ENCODE measurements around the gene PLA2G2F. TPM values are rescaled to one million over a fixed set of nuclear protein-coding genes. Genes with fewer than 3 reads are reported as not detected.

PLA2G2F gene
- total and polyA plus RNA-seq, 9 of the 15 experiments (the other 6 are each of a cell fraction or from before 2014, with no cell fraction given), result not detected

GRCh38 chr1:20184997-20185833 is 46.1 kb downstream of the PLA2G2F start (continued):
- TF ChIP-seq NFYB (IDR thresholded peaks at IDR 0.05; ENCODE audit: extremely low read depth, insufficient read length), result no peak
- TF ChIP-seq ZFP91 (CRISPR knock-in tag; IDR thresholded peaks at IDR 0.05), result no peak
- TF ChIP-seq ZNF75A (CRISPR knock-in tag; IDR thresholded peaks at IDR 0.05), result no peak
- peak; percentile 42; the same call in 1 of the 2 replicates for TF ChIP-seq KLF13 (tag; IDR thresholded peaks at IDR 0.05; ENCODE audit: borderline replicate concordance, low read depth)
- no peak for TF ChIP-seq CBX2 (IDR thresholded peaks at IDR 0.05; ENCODE audit: insufficient read depth, low read length, poor library complexity, severe bottlenecking)
- TF ChIP-seq MYBL2 (IDR thresholded peaks at IDR 0.05; ENCODE audit: low read depth), result 0 out of 2 replicates have a peak, but pooled peaks have one; percentile 2
- no peak for TF ChIP-seq MYBL2 (CRISPR knock-in tag; IDR thresholded peaks at IDR 0.05; ENCODE audit: borderline replicate concordance)
- peak in 1 of 2 experiments; percentile 72; a peak in 1 of 4 replicates for TF ChIP-seq ZMIZ1 (IDR thresholded peaks at IDR 0.05; ENCODE audit: low read depth in 2 of 2, low read length in 2 of 2)
- peak; percentile 90 for TF ChIP-seq GATAD2A (IDR thresholded peaks at IDR 0.05)
- TF ChIP-seq ZNF316 (IDR thresholded peaks at IDR 0.05), result no peak
- no peak for TF ChIP-seq POU5F1 (IDR thresholded peaks at IDR 0.05; ENCODE audit: borderline replicate concordance, low read depth, low read length, partially characterized antibody)
- peak; percentile 52; the same call in 1 of the 2 replicates for TF ChIP-seq MEF2D (tag; conservative IDR thresholded peaks at IDR 0.05; ENCODE audit: low read depth)
- TF ChIP-seq MXD1 (CRISPR knock-in tag; IDR thresholded peaks at IDR 0.05; ENCODE audit: borderline replicate concordance, poor library complexity, severe bottlenecking), result no peak
- no peak for TF ChIP-seq NUFIP1 (IDR thresholded peaks at IDR 0.05; ENCODE audit: partially characterized antibody)
- TF ChIP-seq TRIM28 (IDR thresholded peaks at IDR 0.05), result peak; percentile 64; the same call in 1 of the 2 replicates
- peak; percentile 69; the same call in 1 of the 2 replicates for TF ChIP-seq THRA (IDR thresholded peaks at IDR 0.05)
- no peak for TF ChIP-seq SIN3A (IDR thresholded peaks at IDR 0.05; ENCODE audit: borderline replicate concordance in 2 of 2, control insufficient read depth in 1 of 2, low read depth in 2 of 2, low read length in 2 of 2)
- peak; percentile 6; the same call in 1 of the 2 replicates for TF ChIP-seq BRD4 (IDR thresholded peaks at IDR 0.05)
- TF ChIP-seq ETV5 (CRISPR knock-in tag; IDR thresholded peaks at IDR 0.05; ENCODE audit: low read depth), result peak; percentile 98
- no peak for TF ChIP-seq ZC3H11A (IDR thresholded peaks at IDR 0.05; ENCODE audit: low read depth, low read length)

All from K562 (cell line).